Dermis blood vessel endothelial cell (primary cell): ENCODE data around the gene KIFC3. TPM values are rescaled to one million over a fixed set of nuclear protein-coding genes. Genes with fewer than 3 reads are reported as not detected.
A peak's percentile ranks its signal among the peaks of the same experiment; 100 is the strongest.

Source experiments
- DNase-seq: peaks from one replicate; pipeline ENCODE4 v3.0.0; 2010
- total RNA-seq: library from RNA; depleted of rRNA; stranded (reverse); fragments of >200 nt; gene quantifications from 2 replicates; pipeline ENCODE4 v1.2.3, GENCODE V29; 2014

The KIFC3 gene
- total RNA-seq, 1 donor from 2014 or later: 75.4 TPM

GRCh38 chr16:57764341-57765159, 37.7 kb downstream of the KIFC3 start:
- DNase-seq: peak; percentile 85

- DNase-seq: no peak
These were observed 38.3 kb downstream of the KIFC3 start for GRCh38 chr16:57764006-57764340.

GRCh38 chr16:57763285-57764005, 38.8 kb downstream of the KIFC3 start:
- DNase-seq: no peak

GRCh38 chr16:57762365-57763040, 39.8 kb downstream of the KIFC3 start:
- no peak for DNase-seq

- DNase-seq: no peak
These were observed 40.3 kb downstream of the KIFC3 start for GRCh38 chr16:57761957-57762356.

GRCh38 chr16:57761301-57761700, 41.0 kb downstream of the KIFC3 start:
- no peak for DNase-seq

GRCh38 chr16:57760357-57761160, 41.7 kb downstream of the KIFC3 start:
- no peak for DNase-seq

GRCh38 chr16:57759541-57760356, 42.5 kb downstream of the KIFC3 start:
- no peak for DNase-seq

- DNase-seq: no peak
These were observed 43.2 kb downstream of the KIFC3 start for GRCh38 chr16:57759131-57759530.

GRCh38 chr16:57758331-57759117, 43.8 kb downstream of the KIFC3 start:
- no peak for DNase-seq

GRCh38 chr16:57757883-57758282, 44.4 kb downstream of the KIFC3 start:
- no peak for DNase-seq

- DNase-seq: peak; percentile 89
These were observed 44.9 kb downstream of the KIFC3 start for GRCh38 chr16:57757326-57757786.

- no peak for DNase-seq
These were observed 45.6 kb downstream of the KIFC3 start for GRCh38 chr16:57756424-57757325.

- no peak for DNase-seq
These were observed 46.4 kb downstream of the KIFC3 start for GRCh38 chr16:57755726-57756423.

GRCh38 chr16:57755061-57755684, 47.1 kb downstream of the KIFC3 start:
- DNase-seq: no peak

GRCh38 chr16:57754354-57755060, 47.8 kb downstream of the KIFC3 start:
- DNase-seq: no peak

GRCh38 chr16:57753448-57754353, 48.6 kb downstream of the KIFC3 start:
- DNase-seq: no peak
